Spleen (tissue), 7 donors: ENCODE measurements around the gene BMPER.

Experiments
- POLR2A ChIP-seq, 3 donors: fragments of 450-650 bp; IDR thresholded peaks; one replicate each; pipeline ENCODE4 v1.5.1; 2017; ENCODE audit warnings: antibody characterized with exemption in 3 of 3, mild to moderate bottlenecking in 1 of 3
- POLR2AphosphoS5 ChIP-seq, 3 donors: sonication (generic); formaldehyde crosslinking; IDR thresholded peaks; one replicate each; pipeline ENCODE4 v1.5.1; 2017; ENCODE audit warnings: antibody characterized with exemption in 3 of 3
- TF ChIP-seq, protein P1 (sequence below), 11 experiments: fragments of 200-600 bp in 7 of 11; fragments of 450-650 bp in 4 of 11; sonication (generic) in 4 of 11; IDR thresholded peaks in 8 of 11; conservative IDR thresholded peaks in 3 of 11; 1 replicate in 7 of 11; 2 replicates in 4 of 11; pipeline versions ENCODE4 v1.4.0 to v1.8.0; 2016 to 2021; ENCODE audit warnings: antibody characterized with exemption in 11 of 11, inconsistent platforms in 4 of 11, mild to moderate bottlenecking in 1 of 11
- donor health status: DM: no; HTN: no; CAD: no; lungs with moderate emphysema.
- donor health status: DM: no; HTN: no; CAD: no.
- donor health status: DM: no; HTN: no; CAD: no.

DNA sequence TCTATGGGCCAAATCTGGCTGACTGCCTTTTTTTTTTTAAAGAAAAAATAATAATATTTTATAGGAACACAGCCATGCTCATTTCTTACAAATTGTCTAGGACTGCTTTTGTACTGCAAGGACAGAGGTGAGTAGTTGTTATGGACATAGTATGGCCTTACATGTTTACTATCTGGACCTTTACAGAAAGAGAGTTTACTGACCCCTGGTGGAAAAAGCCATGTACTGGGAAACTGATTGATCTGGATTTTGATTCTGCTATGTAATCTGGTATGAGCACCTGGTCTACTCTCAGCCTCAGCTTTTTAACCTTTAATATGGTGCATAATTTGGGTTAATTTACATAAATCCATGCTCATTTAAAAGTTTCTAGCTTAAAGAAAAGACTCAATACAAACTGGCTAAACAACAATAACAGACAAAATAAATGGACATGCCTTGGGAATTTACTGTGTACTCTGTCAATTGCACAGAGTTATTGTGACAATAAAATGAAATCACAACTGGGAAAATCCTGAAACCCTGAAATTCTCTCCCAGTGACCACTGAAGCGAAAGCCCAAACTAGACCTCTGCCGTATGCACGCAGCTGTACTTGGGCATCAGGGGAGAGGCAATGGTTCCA lies 260.7 kb downstream of the BMPER start:
- TF ChIP-seq POLR2AphosphoS5 (IDR thresholded peaks at IDR 0.05), result no peak
- TF ChIP-seq POLR2A (IDR thresholded peaks at IDR 0.05), result no peak
- TF ChIP-seq, protein P1, sequence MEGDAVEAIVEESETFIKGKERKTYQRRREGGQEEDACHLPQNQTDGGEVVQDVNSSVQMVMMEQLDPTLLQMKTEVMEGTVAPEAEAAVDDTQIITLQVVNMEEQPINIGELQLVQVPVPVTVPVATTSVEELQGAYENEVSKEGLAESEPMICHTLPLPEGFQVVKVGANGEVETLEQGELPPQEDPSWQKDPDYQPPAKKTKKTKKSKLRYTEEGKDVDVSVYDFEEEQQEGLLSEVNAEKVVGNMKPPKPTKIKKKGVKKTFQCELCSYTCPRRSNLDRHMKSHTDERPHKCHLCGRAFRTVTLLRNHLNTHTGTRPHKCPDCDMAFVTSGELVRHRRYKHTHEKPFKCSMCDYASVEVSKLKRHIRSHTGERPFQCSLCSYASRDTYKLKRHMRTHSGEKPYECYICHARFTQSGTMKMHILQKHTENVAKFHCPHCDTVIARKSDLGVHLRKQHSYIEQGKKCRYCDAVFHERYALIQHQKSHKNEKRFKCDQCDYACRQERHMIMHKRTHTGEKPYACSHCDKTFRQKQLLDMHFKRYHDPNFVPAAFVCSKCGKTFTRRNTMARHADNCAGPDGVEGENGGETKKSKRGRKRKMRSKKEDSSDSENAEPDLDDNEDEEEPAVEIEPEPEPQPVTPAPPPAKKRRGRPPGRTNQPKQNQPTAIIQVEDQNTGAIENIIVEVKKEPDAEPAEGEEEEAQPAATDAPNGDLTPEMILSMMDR (IDR thresholded peaks at IDR 0.05 in 8 of 11, conservative IDR thresholded peaks at IDR 0.05 in 3 of 11), result peak in 8 of 11 experiments; percentile 12 to 42 (median 36)
